ENCODE results near the gene PSD4.

The PSD4 gene

GRCh38 chr2:113176696-113177355, 3.1 kb downstream of the PSD4 start:
- TF ChIP-seq, protein P1, sequence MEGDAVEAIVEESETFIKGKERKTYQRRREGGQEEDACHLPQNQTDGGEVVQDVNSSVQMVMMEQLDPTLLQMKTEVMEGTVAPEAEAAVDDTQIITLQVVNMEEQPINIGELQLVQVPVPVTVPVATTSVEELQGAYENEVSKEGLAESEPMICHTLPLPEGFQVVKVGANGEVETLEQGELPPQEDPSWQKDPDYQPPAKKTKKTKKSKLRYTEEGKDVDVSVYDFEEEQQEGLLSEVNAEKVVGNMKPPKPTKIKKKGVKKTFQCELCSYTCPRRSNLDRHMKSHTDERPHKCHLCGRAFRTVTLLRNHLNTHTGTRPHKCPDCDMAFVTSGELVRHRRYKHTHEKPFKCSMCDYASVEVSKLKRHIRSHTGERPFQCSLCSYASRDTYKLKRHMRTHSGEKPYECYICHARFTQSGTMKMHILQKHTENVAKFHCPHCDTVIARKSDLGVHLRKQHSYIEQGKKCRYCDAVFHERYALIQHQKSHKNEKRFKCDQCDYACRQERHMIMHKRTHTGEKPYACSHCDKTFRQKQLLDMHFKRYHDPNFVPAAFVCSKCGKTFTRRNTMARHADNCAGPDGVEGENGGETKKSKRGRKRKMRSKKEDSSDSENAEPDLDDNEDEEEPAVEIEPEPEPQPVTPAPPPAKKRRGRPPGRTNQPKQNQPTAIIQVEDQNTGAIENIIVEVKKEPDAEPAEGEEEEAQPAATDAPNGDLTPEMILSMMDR (IDR thresholded peaks at IDR 0.05; ENCODE audit: low read length, missing control alignments) = no peak
- DNase-seq (ENCODE audit: low read depth) = no peak
- no peak overlapping the region for H3K4me3 ChIP-seq (replicated peaks; ENCODE audit: low read depth, low read length)

GRCh38 chr2:113178069-113178746, 4.4 kb downstream of the PSD4 start:
- no peak overlapping the region for H3K4me3 ChIP-seq (replicated peaks; ENCODE audit: low read depth, low read length)
- TF ChIP-seq, protein P1 (IDR thresholded peaks at IDR 0.05; ENCODE audit: low read length, missing control alignments) = no peak
- DNase-seq (ENCODE audit: low read depth) = no peak

DNA sequence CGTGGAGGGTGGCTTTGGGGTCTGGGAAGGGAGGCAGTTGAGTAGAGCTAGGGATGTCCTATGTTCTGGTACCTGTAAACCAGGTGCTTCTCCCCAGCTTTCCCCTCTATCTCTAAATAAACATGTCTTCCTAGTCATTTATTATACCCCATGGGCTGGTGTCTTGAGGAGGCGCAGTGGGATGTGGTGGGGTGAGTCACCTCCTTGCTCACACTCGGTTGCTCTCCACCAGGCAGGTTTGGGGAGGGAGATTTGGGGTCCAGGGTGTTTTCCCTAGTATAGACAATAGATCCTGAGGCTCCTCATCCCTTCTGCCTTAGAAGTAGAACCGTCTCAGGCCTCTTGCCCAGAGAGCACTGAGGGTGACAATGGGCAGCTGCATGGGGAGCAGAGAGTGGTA, 5.1 kb downstream of the PSD4 start:
- no peak for DNase-seq (ENCODE audit: low read depth)
- TF ChIP-seq, protein P1 (IDR thresholded peaks at IDR 0.05; ENCODE audit: low read length, missing control alignments) = no peak

GRCh38 chr2:113179446-113180045, 5.8 kb downstream of the PSD4 start:
- no peak overlapping the region for H3K4me3 ChIP-seq (replicated peaks; ENCODE audit: low read depth, low read length)
- DNase-seq (ENCODE audit: low read depth) = no peak
- TF ChIP-seq, protein P1 (IDR thresholded peaks at IDR 0.05; ENCODE audit: low read length, missing control alignments) = no peak

More for the DNA sequence above, 5.1 kb downstream of the PSD4 start:
- H3K4me3 ChIP-seq (replicated peaks; ENCODE audit: low read depth, low read length) = no peak overlapping the region

DNA sequence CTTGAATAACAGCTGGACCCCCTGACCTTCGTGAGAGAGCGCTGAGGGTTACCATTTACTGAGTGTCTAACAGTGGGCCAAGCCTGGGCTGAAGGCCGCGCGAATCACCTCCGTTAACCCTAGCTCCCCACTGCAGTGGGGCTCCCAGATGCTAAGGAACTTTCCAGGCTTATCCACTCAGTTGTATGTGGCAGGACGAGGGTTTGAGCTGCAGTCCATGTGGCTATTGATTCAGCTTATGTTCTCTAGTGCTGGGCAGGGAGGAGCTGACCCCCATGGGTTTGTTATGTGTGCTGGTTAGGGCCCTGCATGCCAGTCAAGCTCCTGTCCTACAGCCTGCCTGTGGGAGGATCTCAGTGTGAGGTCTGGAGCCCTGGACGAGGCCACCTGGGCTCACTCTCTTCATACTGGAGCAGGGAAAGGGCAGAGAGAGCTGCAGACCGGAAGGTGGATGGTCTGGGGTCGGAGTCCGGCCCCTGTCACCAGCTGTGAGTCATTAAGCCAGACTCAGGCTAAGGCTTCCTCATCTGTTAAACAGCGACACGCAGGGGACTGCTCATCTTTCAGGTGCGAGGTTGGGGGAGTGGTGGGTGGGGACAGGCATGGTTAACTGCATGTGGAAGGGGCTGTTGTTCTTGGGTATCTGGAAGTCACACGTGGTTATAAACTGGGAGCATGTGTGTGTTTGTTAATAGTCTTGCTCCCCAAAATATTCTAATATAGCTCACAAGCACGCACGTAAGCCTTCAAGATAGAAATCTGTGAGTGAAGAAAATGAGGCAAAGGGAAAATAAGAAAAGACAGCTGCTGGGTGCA, 6.6 kb downstream of the PSD4 start:
- TF ChIP-seq, protein P1 (IDR thresholded peaks at IDR 0.05; ENCODE audit: low read length, missing control alignments) = no peak
- H3K4me3 ChIP-seq (replicated peaks; ENCODE audit: low read depth, low read length) = no peak overlapping the region
- no peak for DNase-seq (ENCODE audit: low read depth)

- TF ChIP-seq, protein P1 (IDR thresholded peaks at IDR 0.05; ENCODE audit: low read length, missing control alignments) = no peak
- no peak for DNase-seq (ENCODE audit: low read depth)
- H3K4me3 ChIP-seq (replicated peaks; ENCODE audit: low read depth, low read length) = no peak overlapping the region
These were observed 7.7 kb downstream of the PSD4 start for GRCh38 chr2:113181258-113182051.
